ENCODE measurements around the gene WFDC2.

DNA sequence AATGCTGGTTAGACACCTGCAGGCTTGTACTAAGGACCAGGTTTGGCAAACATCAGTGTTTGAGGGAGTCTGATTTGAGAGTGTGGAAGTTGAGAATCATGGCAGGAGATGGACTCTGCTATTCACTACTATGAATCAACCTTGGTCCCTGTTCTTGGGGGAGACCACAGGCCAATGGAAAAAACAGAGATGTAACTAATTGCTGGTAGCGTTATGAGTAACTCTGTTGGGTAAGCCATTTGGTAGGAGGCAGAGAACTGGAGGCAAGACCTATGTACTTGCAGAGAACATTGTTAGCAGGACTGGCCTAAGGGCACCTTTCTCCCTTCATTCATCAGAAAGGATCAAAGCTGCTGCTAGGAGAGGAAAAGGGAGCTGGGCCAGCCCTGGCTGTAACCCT, 8.3 kb upstream of the WFDC2 start:
- TF ChIP-seq, protein P1, sequence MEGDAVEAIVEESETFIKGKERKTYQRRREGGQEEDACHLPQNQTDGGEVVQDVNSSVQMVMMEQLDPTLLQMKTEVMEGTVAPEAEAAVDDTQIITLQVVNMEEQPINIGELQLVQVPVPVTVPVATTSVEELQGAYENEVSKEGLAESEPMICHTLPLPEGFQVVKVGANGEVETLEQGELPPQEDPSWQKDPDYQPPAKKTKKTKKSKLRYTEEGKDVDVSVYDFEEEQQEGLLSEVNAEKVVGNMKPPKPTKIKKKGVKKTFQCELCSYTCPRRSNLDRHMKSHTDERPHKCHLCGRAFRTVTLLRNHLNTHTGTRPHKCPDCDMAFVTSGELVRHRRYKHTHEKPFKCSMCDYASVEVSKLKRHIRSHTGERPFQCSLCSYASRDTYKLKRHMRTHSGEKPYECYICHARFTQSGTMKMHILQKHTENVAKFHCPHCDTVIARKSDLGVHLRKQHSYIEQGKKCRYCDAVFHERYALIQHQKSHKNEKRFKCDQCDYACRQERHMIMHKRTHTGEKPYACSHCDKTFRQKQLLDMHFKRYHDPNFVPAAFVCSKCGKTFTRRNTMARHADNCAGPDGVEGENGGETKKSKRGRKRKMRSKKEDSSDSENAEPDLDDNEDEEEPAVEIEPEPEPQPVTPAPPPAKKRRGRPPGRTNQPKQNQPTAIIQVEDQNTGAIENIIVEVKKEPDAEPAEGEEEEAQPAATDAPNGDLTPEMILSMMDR (conservative IDR thresholded peaks at IDR 0.05; ENCODE audit: low read depth, low read length), result no peak
- TF ChIP-seq POLR2A (IDR thresholded peaks at IDR 0.05; ENCODE audit: low read depth, low read length) (no peak), SMC3 (IDR thresholded peaks at IDR 0.05; ENCODE audit: low read depth, low read length) (no peak), RAD21 (IDR thresholded peaks at IDR 0.05; ENCODE audit: low read length) (no peak), MAFK (IDR thresholded peaks at IDR 0.05; ENCODE audit: low read depth, low read length) (no peak), FOS (IDR thresholded peaks at IDR 0.05; ENCODE audit: low read depth, low read length) (no peak), MXI1 (IDR thresholded peaks at IDR 0.05; ENCODE audit: borderline replicate concordance, low read depth, low read length) (no peak), RCOR1 (IDR thresholded peaks at IDR 0.05; ENCODE audit: insufficient replicate concordance, low read length) (no peak), CEBPB (IDR thresholded peaks at IDR 0.05; ENCODE audit: low read depth, low read length) (no peak), CHD1 (IDR thresholded peaks at IDR 0.05; ENCODE audit: low read depth, low read length) (no peak), BHLHE40 (IDR thresholded peaks at IDR 0.05; ENCODE audit: low read depth, low read length) (no peak), RFX5 (IDR thresholded peaks at IDR 0.05; ENCODE audit: low read depth, low read length) (no peak)
- TF ChIP-seq, protein P2, sequence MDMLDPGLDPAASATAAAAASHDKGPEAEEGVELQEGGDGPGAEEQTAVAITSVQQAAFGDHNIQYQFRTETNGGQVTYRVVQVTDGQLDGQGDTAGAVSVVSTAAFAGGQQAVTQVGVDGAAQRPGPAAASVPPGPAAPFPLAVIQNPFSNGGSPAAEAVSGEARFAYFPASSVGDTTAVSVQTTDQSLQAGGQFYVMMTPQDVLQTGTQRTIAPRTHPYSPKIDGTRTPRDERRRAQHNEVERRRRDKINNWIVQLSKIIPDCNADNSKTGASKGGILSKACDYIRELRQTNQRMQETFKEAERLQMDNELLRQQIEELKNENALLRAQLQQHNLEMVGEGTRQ (IDR thresholded peaks at IDR 0.05; ENCODE audit: low read depth, low read length), result no peak
- TF ChIP-seq, protein P3, sequence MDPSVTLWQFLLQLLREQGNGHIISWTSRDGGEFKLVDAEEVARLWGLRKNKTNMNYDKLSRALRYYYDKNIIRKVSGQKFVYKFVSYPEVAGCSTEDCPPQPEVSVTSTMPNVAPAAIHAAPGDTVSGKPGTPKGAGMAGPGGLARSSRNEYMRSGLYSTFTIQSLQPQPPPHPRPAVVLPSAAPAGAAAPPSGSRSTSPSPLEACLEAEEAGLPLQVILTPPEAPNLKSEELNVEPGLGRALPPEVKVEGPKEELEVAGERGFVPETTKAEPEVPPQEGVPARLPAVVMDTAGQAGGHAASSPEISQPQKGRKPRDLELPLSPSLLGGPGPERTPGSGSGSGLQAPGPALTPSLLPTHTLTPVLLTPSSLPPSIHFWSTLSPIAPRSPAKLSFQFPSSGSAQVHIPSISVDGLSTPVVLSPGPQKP (IDR thresholded peaks at IDR 0.05; ENCODE audit: borderline replicate concordance, low read depth, low read length), result no peak

All from IMR-90 (cell line).